ENCODE measurements around the gene TBC1D2B.

DNA sequence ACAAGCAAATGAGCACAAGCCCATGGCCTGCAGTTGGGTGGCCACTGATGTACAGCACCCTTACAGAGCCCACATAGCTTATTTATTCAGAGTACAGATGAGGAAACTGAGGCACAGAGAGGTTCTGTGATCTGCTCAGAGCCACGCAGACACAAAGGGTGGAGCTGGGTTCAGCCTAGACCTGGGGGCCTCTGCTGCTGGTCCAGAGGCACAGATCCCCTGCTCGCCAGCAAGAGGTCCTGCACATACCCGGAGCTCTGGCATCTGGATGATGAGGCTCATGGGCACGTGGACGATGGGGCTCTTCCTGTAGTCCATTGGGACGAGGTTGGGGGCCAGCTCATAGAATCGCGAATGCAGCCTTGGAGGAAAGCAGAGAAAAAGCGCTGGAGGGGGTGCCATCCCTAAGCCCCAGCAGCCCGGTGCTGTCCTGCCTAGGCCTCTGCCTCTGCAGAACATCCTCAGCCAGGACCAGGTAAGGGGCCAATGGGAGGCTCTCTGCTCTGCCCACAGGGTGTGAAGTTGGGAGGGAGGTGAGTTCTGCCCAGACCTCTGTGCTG, 33.5 kb upstream of the TBC1D2B start:
- TF ChIP-seq, protein P1, sequence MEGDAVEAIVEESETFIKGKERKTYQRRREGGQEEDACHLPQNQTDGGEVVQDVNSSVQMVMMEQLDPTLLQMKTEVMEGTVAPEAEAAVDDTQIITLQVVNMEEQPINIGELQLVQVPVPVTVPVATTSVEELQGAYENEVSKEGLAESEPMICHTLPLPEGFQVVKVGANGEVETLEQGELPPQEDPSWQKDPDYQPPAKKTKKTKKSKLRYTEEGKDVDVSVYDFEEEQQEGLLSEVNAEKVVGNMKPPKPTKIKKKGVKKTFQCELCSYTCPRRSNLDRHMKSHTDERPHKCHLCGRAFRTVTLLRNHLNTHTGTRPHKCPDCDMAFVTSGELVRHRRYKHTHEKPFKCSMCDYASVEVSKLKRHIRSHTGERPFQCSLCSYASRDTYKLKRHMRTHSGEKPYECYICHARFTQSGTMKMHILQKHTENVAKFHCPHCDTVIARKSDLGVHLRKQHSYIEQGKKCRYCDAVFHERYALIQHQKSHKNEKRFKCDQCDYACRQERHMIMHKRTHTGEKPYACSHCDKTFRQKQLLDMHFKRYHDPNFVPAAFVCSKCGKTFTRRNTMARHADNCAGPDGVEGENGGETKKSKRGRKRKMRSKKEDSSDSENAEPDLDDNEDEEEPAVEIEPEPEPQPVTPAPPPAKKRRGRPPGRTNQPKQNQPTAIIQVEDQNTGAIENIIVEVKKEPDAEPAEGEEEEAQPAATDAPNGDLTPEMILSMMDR (IDR thresholded peaks at IDR 0.05; ENCODE audit: insufficient read depth, low read length, poor library complexity, severe bottlenecking) = no peak
- no peak for TF ChIP-seq EZH2phosphoT487 (conservative IDR thresholded peaks at IDR 0.05; ENCODE audit: low read length)

All from SU-DHL-6 (cell line).